ENCODE results near the gene CDS1.

DNA sequence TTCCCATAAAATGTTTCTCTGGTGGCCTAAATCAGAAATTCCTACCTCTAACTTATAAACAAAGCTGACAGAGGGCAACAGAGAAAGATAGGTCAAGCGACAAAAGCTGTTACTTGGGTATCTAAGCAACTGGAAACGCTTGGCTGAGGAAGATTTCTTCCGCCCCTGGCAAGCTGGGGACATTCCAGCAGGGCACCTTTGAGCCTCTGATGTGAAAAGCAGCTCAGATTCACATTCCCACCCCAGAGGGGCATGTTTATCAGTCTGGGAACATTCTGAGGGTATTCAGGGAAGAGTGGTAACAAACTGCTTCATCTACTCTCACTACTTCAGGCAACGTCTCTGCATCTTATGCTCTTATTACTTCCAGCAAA lies 3.5 kb upstream of the CDS1 start:
- TF ChIP-seq EZH2phosphoT487 (IDR thresholded peaks at IDR 0.05; ENCODE audit: insufficient read depth, low read depth) (no peak), EZH2 (IDR thresholded peaks at IDR 0.05; ENCODE audit: insufficient read depth, poor library complexity, severe bottlenecking) (no peak)
